ENCODE results near the gene DOCK2.
"Not testable (repeated sequence)": the region's sequence is repeated elsewhere in the genome, so short reads cannot be mapped to it uniquely, and the experiment has no call there.

The DOCK2 gene

GRCh38 chr5:169789417-169789940 lies 152.4 kb downstream of the DOCK2 start:
- DNase-seq (ENCODE audit: low spot score) = no peak

DNA sequence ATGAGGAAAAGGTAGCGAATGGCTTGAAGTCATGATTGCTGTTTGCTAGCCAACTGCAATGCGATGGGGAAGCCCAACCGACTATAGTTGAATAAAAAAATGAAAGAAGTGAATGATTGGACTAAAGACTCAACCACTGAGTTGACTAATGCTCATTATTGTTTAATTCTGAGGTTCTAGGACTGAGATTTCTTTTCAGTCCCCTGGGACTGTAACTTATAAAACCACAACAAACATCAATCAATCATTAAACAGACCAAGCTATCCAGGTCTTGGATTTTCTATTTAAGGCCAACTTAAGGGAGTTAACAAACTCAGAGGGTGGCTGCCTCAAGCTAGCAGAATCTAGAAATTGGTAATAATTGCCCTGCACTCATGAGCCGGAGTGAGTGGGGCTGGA lies 154.2 kb downstream of the DOCK2 start:
- no peak for DNase-seq (ENCODE audit: low spot score)

DNA sequence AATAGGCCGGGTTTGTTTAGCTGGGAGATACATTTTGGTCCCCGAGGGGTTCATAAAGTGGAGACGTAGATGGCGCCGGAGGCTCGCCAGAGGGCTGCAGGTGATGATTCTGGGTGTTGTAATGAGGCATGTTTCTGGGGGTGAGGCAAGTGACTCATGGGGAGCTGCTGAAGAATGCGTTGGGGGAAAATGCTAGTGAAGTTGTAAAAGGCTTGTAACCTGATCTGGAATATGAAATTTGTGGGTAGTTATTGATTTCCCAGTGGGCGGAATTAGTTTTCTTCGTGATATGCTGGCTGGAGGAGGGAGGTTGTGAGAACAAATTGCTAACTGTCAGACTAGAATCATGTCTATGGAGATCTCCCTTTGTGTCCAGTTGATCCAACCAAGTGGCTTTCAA lies 158.3 kb downstream of the DOCK2 start:
- DNase-seq (ENCODE audit: low spot score) = no peak

DNA sequence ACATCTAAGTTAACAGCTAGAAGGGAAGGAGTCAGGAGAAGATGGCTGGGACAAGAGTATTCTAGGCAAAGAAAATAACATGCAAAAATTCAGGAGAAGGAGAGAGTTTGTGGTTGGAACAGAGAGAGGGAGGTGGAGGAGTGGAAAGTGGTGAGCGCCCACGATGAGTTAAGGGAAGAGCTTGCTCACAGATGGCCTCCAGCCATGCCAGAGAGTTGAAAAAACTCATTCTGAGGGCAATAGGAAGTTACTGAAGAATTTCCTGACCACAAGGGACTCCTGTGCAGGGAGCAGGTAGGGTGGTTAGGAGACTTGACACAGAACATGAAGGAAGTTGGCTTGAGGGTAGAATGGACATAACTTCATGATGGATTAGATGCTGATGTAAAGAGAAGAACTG lies 159.7 kb downstream of the DOCK2 start:
- DNase-seq (ENCODE audit: low spot score) = no peak

- no peak for DNase-seq (ENCODE audit: low spot score)
Measured at GRCh38 chr5:169797577-169797976, 160.5 kb downstream of the DOCK2 start.

GRCh38 chr5:169798438-169798837 lies 161.4 kb downstream of the DOCK2 start:
- DNase-seq (ENCODE audit: low spot score) = no peak

DNA sequence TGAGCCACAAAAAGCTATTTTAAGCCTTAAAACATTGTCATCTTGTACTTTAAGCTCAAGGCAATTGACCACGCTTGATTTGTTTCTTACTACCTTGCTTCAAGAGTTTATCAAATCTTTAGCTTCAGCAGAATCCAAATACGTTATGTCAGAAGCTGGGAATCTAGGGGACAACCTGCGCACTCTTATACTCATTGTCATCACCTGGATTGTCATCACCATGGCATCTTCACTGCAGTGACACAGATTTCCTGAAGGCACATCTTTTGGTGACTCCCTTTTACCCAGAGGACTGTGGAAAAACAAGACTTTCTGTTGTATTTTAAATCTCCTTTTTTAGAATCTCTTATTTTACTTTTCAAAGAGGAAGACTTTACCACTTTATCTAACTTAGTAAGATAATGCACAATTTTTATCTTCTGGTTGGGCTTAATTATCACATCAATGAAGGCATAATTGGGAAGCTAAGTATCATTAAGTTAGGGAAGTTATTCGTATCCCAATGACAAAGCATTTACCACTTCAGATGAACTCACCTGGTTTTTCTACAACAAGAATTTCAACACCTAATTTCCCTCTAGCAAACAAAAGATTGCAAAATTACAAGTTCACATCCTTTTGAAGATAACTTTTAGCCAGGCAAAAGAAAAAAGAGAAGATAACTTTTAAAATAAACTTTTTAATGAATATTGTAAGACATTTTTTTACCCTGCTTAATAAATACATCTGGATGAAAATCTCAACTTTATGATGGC lies 162.0 kb downstream of the DOCK2 start:
- DNase-seq (ENCODE audit: low spot score) = no peak

DNA sequence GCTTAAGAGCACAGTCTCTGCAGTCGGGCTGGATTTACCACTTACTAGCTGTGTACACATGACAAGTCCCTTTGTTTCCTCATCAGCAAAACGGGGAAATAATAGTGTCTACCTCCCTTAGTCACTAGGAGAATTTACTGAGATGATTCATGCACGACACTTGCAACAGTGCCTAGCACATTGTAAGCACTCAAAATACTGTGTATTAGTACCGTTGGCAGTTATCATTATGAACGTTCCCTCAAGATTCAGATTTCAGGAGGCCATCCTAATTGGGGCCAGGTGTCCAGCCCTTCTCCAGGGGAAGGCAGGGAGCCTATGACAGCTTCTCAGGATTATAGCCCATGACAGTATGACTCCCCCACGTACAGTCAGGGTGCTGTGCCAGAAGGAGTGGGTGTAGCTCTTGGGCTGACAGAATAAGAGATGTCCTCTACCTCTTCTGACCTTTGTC lies 164.3 kb downstream of the DOCK2 start:
- DNase-seq (ENCODE audit: low spot score) = no peak

GRCh38 chr5:169801781-169802180 lies 164.7 kb downstream of the DOCK2 start:
- no peak for DNase-seq (ENCODE audit: low spot score)

- no peak for DNase-seq (ENCODE audit: low spot score)
Measured at GRCh38 chr5:169803077-169803981, 166.3 kb downstream of the DOCK2 start.

DNA sequence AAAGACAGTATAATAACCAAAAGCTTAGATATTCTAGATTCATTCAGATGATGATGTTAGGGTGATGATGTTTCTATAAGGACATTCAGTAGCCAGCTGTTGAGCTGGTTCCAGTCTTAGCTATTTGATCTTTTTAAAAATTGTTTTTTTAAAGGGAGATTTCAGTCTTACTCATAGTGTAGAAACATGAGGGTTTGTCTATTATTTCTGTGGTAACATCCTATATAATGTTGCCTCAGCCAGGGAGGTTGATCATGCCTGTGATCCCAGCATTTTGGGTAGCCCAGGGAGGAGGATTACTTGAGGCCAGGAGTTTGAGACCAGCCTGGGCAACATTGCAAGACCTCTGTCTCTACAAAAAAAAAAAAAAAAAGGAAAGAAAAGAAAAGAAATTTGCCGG lies 167.8 kb downstream of the DOCK2 start:
- DNase-seq (ENCODE audit: low spot score) = no peak

DNA sequence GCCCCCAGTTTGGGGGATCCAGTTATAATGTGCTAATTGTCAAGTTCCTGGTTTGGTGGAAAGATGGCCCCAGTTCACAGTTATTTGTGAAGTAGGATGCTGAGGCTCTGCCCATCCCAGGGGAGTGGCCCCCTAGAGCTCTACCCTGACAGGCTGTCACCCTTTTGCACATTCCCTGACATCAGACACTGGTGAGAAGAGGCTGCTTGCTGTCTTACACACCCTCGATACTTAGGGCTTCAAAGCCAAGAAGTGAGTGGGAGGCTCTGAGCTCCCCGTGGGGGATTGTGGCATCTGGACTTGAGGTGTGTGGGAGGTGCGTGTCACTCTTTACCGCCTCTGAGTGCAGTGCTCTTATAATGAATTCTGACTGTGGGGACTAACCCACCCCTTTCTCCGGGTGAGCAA lies 168.5 kb downstream of the DOCK2 start:
- DNase-seq (ENCODE audit: low spot score) = no peak

DNA sequence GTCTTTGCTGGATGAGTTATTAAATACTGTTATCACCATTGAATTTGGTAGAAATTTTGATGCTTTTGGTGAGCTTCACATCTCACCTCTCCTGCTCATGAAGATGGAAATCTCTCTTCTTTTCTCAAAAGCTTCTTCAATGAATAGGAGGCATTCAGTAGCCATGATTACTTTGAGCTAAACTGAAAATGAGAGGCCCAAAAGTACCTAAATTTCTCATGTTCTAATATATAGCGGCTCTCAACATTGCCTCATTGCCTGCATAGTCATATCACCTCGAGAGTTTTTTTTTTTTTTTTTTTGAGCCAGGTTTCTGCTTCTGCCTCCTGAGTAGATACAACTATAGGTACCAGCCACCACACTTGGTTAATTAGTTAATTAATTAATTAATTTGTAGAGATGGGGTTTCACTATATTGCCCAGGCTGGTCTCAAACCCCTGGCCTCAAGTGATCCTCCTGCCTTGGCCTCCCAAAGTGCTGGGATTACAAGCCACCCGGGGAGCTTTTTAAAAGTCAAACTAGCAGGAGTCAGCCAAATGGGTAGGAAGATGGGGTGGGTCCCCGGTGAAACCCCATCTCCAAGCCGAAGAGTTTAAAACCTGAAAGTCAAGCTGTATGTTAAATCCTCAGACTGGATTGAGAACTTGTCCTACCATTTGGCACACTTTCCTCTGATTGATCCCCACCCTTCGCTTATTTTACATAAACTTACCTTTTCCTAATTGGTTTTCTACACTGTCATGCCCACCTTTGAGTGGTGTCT lies 169.0 kb downstream of the DOCK2 start:
- DNase-seq (ENCODE audit: low spot score) = no peak

GRCh38 chr5:169808118-169808581 lies 171.1 kb downstream of the DOCK2 start:
- DNase-seq (ENCODE audit: low spot score) = no peak

DNA sequence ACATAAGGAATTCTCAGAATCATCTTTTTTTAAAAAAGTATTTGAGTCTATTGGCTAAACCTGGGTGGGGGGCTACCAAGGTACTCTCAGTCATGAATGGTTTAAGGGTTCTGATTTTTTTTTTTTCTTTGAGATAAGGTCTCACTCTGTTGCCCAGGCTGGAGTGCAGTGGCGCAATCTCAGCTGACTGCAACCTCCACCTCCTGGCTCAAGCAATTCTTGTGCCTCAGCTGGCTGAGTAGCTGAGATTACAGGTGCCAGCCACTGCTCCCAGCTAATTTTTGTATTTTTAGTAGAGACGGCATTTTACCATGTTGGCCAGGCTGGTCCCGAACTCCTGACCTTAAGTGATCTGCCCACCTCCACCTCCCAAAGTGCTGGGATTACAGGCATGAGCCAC lies 171.8 kb downstream of the DOCK2 start:
- DNase-seq (ENCODE audit: low spot score) = not testable (repeated sequence)

GRCh38 chr5:169809281-169809680 lies 172.2 kb downstream of the DOCK2 start:
- DNase-seq (ENCODE audit: low spot score) = no peak

DNA sequence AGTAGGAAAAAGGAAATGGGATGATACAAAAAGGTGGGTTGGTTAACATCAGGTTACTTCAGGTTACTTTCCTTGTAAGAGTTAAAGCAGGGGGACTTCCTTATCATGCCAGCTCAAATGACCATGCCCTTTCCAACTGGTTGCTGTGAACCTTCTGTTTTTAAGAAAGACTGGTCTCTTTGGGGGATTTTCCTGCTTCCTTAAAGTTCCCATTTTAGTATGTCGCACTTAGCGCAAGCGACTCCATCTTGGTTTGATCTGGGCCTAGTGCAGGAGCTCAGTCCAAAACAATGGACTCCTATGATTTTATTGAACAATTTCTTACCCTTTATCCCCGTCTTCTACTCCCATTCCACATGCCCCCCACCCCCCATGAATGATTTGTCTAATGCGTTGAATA lies 173.4 kb downstream of the DOCK2 start:
- no peak for DNase-seq (ENCODE audit: low spot score)

- DNase-seq (ENCODE audit: low spot score) = no peak
Measured at GRCh38 chr5:169811023-169811422, 173.9 kb downstream of the DOCK2 start.

DNA sequence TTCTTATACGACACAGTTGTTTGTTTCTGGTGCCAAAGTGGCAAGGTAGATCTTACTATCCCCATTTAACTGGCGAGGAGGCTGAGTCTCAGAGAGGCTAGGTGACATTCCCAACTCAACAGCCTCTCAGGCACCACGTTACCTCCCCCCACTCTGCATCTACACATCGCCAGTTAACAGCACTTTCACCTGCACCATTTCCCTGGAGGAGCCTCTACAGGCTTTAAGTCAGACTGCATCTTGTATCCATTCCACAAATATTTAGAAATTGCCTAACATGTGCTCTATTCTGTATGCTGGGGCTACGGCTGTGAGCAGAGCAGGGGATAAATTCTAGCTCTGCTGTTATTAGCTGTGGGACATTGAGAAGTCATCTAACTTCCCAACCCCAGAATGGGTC lies 174.6 kb downstream of the DOCK2 start:
- no peak for DNase-seq (ENCODE audit: low spot score)

GRCh38 chr5:169812786-169813185 lies 175.7 kb downstream of the DOCK2 start:
- no peak for DNase-seq (ENCODE audit: low spot score)

GRCh38 chr5:169814045-169814444 lies 177.0 kb downstream of the DOCK2 start:
- no peak for DNase-seq (ENCODE audit: low spot score)

- DNase-seq (ENCODE audit: low spot score) = no peak
Measured at GRCh38 chr5:169814522-169814921, 177.4 kb downstream of the DOCK2 start.
